ENCODE measurements around the gene CCDC97.
"Not testable (repeated sequence)": the region's sequence is repeated elsewhere in the genome, so short reads cannot be mapped to it uniquely, and the experiment has no call there.

Gene CCDC97

DNA sequence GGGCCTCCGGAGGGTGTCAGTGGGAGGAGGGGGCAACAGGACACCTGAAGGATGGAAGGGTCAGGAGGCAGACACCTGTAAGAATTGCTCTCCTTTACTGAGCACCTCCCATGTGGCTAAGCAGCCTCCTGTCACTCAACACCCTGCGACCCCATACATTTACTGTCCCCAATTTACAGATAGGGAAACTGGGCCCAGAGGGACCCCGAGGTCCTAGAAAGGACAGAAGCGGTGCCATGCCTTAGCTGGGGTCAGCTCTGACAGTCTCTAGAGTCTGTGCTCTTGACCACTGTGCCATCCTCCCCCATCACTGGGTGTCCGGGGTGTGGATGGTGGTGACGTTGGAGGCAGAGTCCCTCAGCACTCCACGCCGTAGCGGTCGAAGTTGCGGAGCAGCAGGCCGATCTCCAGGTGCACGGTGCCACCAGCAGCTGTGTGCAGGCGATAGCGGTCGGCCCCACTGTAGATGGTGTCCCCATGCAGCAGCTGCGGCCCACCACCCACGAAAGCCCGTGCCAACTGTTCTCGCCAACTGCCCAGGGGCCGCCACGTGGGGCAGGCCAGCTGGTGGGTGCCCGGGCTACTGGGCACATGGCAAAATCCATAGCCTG is 44.5 kb downstream of the CCDC97 start:
- intact Hi-C loops (cut with DNase I), result no loop called here
- no peak for DNase-seq

DNA sequence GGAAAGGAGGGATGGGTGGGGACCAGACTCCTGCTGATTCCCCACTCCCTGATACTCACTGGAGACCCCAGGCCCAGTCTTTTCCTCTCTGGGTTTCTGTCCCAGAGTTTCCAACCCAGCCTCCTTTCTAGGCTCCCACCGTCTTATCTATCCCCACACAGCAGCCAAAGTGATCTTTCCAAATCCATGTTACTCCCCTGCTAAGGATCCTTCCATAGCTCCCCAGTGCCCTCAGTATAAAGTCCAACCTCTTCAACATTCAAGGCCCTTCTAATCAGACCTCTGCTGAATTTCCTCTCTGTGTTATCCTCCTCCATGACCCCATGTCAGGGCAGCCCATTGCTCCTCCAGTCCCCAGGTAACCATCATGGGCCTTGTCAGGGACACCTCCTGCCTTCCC is 45.1 kb downstream of the CCDC97 start:
- intact Hi-C loops (cut with DNase I), result no loop called here
- no peak for DNase-seq

DNA sequence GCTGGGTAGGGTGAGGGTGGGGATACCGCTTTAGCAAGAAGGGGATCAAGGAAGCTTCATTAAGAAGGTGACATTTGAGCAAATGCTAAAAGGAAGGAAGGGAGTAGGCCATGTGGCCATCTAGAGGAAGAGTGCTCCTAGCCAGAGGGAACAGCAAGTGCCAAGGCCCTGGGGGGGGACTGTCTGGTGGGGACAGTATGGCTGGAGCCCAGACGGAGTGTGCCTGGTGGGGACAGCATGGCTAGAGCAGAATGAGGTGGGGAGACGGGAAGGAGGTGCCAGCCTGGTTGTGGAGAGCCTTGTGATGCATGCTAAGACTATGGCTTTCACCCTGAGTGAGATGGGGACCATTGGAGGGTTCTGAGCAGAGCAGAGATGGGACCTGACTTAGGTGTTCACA is 45.8 kb downstream of the CCDC97 start:
- DNase-seq, result no peak
- intact Hi-C loops (cut with DNase I), result no loop called here

DNA sequence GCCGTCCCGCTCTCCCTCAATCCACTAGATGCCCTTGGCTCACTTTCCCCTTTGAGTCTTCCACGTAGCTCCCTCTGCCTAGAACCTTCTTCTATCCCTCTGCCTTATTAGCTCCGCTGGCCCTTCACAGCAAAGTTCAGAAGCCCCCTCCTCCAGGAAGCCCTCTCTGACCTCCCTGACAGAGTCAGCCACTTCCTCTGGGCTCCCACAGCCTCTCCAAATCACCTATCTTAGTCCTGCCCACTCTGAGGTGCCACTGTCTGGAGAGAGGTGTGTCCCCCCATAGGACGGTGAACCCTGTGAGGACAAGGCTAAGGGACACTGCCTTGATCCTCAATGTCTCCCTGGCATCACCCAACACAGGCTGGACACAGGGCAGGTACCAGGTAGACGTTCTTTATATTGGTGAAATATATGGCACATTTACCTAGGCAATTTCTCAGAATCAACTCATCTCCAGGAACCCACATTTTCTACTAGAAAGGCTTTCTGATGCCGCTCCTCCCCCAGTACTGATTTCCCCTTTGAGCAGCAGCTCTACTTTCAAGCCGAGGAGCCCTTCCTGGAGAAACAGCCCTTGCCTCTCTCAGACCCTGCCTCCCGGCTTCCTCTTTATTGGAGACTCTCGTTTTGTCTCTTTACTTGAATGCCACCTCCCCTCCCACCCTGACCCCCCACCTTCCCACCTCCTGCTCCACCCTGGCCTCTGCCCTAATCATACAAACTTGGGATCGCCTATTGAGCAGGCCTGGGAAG is 47.2 kb downstream of the CCDC97 start:
- intact Hi-C loops (cut with DNase I), result no loop called here
- no peak for DNase-seq

DNA sequence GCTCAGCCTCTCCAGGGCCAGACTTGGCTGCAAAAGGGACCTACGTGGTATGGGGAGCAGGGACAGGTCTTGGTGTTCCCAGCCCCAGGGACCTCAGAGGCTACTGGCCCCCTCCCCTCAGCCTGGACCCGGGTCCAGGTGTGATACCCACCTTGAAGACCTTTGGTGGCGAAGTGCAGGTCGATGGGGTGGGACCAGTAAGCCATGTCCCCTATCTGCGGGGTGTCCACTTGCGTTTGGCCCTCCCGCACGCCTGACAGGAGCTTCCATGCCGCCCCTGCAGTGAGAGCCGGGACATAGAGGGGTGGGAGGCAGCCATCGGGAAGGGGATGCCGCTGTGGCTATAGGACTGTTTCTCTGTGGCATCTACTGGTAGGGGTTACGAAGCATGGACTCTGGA is 47.8 kb downstream of the CCDC97 start:
- no peak for DNase-seq
- intact Hi-C loops (cut with DNase I), result no loop called here

DNA sequence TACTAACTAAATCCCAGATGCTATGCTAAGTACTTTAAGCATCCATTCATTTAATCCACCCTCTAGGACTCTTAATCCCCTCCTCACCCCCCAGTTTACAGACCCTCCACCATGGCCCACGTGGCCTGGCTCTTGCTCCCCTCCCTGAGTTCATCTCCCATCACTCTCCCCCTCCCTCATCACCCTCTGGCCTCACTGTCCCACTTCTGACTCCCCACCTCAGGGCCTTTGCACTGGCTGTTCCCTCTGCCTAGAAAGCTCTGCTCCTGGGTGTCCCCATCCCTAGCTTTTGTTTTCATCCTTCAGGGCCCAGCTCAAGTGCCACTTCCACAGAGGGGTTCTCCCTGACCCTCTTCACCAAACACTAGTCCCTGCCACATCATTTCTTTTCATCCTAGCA is 49.8 kb downstream of the CCDC97 start:
- intact Hi-C loops (cut with DNase I), result loop anchor here (5.0 kb wide), 1 partner anchor 38 kb away; the partner anchor contains the start of genes BCKDHA and EXOSC5

DNA sequence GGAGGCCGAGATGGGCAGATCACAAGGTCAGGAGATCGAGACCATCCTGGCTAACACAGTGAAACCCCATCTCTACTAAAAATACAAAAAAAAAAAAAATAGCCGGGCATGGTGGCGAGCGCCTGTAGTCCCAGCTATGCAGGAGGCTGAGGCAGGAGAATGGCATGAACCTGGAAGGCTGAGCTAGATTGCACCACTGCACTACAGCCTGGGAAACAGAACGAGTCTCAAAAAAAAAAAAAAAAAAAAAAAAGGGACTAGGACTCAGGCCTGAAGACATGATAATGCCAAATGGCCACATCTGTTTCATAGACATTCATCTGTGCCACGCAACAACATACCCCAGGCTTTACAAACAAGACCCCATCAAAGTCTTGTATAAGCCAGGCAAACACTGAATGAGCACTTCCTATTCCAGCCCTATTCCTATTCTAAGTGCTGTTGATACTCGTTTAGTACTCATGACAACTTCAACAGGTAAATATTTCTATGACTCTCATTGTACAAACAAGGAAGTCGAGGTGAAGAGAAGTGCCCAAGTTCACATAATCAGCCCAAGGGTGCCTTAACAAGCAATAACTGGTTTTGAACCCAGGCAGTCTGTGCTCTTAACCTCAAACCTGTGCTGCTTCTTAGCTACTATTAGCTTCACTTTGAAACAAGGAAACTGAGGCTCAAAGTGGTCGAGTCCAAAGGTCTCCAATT is 52.3 kb downstream of the CCDC97 start:
- DNase-seq, result no peak
- intact Hi-C loops (cut with DNase I), result loop anchor here (5.0 kb wide), 1 partner anchor 35 kb away; the partner anchor contains the start of genes BCKDHA and EXOSC5

More for the DNA sequence above, 49.8 kb downstream of the CCDC97 start:
- no peak for DNase-seq

DNA sequence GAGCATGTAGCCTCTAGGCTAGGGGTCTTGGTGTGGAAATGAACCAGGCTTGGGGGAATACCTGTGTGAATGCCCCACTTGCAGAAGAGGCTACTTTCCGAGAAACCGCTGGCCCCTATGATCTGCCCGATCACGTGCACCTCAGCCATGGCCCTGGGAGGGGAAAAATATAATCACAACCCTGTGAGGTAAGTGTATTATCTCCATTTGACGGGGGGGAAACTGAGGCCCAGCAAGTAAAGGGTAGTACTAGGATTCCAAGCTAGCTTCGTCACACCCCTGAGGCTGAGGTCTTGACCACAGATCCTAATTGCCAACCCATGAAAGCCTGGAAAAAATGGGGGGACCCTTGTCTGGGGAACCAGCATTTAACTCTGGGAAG is 53.4 kb downstream of the CCDC97 start:
- no peak for DNase-seq
- intact Hi-C loops (cut with DNase I), result loop anchor here (5.0 kb wide), 1 partner anchor 34 kb away; the partner anchor contains the start of genes BCKDHA and EXOSC5

DNA sequence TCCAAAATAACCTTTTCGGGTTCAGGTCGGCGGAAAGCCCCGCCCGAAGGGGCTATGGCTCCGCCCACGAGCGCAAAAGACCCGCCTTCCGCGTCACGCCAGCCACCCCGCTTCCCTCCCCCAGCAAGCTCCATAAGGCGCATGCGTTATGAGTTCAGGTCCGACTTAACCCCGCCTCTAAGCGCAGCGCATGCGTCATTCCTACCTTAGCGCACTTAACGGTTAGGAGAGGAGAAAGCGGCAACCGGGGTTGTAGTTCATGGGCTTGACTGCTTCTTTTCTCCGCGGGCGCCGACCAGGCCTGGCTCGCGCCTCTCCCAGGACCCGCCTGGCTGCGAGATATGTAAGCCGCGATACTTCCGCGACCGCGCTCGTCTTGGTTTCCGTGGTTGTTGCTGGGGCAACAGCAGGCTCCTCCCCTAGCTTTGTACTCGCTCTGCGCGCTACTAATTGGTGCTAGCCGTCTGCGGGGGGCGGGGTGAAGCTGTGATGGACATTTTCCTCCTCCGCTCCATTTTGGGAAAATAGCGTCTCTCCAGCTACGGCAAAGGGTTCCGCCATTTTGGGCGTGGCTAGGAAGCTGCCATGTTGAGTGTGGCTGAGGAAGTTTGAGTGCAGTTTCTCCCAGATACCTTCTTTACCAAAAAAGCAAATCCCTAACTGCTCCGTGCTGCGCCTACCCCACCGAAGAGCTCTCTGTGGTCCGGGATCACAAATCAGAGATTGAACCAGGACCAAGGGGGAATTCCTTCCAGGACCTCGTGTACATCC is 54.0 kb downstream of the CCDC97 start, which contains the start of gene B9D2:
TSS of gene B9D2 (minus strand) at position 397 of the 771 bp plus-strand sequence. CDS start 630 bp downstream, outside the sequence.
- peak; percentile 95 to 99 (median 98) for DNase-seq
- intact Hi-C loops (cut with DNase I), result loop anchor here (5.0 kb wide), 1 partner anchor 33 kb away; the partner anchor contains the start of genes BCKDHA and EXOSC5

DNA sequence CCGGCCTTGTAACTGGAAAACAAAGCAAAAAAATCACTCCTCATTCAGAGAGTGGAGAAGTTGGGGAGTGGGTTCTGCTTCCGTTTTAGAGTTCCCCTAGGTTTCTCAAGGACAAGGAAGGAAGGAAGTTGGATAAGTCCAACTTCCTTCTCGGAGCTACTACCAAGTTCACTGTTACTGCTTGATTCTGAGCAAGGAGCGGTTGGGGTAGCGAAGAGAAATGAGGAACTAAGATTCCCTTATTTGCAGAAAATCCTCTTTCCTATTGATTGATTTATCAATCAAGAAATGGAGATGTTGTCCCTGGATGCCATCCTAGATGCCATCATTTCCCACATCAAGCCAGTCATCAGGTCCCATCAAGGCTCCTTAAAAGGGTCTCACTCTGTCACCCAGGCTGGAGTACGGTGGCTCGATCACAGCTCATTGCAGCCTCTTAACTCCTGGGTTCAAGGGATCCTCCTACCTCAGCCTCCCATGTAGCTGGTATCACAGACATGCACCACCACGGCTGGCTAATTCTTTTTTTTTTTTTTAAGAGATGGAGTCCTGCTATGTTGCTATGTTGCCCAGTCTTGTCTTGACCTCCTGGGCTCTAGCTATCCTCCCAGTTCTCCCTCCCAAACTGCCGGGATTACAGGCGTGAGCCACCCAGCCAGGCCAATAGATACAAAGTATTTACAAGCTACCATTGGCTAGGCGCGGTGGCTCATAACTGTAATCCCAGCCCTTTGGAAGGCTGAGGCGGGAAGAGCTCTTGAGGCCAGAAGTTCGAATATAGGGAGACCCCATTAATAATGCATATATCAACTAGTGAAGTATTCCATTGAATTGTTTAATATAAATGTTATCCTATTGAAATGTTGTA is 54.8 kb downstream of the CCDC97 start:
- DNase-seq, result peak in 1 of 42 donors; percentile 46
- intact Hi-C loops (cut with DNase I), result loop anchor here (5.0 kb wide), 1 partner anchor 33 kb away; the partner anchor contains the start of genes BCKDHA and EXOSC5

DNA sequence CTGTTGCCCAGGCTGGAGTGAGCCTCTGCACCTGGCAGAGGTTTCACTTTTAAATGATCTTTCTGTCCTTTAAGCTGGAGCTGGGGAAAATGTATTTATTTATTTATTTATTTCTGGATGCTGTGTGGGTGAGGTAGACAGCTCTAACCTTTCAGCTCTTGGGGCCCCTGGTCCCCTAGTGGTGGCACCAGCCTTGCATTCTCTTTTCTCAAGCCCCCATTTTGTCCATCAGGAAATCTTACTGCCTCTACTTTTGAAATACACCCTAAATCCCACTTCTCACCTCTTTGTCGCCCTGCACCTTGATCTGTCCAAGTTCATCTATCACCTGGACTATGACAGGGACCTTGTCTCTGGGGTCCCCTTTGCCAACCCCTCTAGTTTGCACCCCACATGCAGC is 56.1 kb downstream of the CCDC97 start:
- DNase-seq, result no peak
- intact Hi-C loops (cut with DNase I), result no loop called here

DNA sequence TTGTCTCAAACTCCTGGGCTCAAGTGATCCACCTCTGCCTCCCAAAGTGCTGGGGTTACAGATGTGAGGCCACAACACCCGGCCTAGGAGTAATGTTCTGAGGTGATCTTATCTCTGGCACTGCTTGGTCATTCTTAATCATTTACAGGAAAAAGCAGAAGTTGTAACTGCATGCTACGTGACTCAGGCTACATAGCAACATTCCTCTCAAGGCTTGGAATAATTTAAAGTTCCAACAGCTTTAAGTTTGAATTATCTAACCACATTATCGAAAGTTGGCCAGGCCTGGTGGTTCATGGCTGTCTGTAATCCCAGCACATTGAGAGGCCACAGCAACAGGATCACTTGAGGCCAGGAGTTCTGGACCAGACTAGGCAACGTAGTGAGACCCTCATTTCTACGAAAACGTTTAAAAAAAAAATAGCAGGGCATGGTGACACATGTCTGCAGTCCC is 57.9 kb downstream of the CCDC97 start:
- DNase-seq, result no peak
- intact Hi-C loops (cut with DNase I), result no loop called here

DNA sequence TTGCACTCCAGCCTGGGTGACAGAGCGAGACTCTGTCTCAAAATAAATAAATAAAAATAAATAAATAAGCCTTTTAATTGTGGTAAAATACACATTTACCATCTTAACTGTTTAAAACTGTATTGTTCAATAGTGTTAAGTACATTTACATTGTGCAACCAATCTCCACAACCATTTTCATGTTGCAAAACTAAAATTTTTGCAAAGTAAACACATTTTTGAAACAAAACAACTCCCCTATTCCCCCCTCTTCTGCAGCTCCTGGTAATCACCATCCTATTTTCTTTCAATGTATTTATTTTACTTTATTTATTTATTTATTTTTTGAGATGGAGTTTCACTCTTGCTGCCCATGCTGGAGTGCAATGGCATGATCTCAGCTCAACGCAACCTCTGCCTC is 59.8 kb downstream of the CCDC97 start:
- no peak for DNase-seq
- intact Hi-C loops (cut with DNase I), result no loop called here

DNA sequence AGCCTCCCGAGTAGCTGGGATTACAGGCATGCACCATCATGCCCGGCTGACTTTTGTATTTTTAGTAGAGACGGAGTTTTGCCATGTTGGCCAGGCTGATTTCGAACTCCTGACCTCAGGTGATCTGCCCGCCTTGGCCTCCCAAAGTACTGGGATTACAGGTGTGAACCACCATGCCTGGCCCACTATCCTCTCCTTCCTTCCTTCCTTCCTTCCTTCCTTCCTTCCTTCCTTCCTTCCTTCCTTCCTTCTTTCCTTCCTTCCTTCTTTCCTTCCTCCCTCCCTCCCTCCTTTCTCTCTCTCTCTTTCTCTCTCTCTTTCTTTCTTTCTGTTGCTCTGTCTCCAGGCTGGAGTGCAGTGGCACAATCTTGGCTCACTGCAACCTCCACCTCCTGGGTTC is 61.1 kb downstream of the CCDC97 start:
- DNase-seq; intact Hi-C loops (cut with DNase I): not testable (repeated sequence)

DNA sequence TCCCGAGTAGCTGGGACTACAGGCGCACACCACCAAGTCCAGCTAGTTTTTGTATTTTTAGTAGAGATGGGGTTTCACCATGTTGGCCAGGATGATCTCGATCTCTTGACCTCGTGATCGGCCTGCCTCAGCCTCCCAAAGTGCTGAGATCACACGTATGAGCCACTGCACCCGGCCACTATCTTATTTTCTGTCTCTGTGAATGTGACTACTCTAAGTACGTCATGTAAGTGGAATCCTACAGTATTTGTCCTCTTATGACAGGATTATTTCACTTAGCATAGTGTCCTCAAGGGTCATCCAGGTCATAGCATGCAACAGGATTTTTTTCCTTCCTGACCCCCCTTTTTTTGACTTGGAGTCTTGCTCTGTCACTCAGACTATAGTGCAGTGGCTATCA is 61.6 kb downstream of the CCDC97 start:
- DNase-seq, result no peak
- intact Hi-C loops (cut with DNase I), result no loop called here

DNA sequence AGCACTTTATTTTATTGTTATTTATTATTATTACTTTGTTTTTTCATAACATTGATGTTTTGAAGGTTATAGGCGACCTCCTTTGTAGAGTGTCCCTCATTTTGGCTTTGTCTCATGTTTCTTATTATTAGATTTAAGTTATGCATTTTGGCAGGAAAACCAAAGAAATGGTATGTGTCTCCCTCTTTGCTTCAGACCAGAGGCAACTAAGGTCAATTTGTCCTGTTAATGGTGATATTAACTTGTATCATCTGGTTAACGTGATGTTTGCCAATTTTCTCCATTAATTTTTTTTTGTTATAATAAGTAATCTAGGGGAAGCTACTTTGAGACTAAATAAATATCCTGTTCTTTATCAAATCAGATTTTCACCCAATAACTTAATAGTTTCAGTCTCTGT is 62.5 kb downstream of the CCDC97 start:
- DNase-seq, result no peak
- intact Hi-C loops (cut with DNase I), result no loop called here

DNA sequence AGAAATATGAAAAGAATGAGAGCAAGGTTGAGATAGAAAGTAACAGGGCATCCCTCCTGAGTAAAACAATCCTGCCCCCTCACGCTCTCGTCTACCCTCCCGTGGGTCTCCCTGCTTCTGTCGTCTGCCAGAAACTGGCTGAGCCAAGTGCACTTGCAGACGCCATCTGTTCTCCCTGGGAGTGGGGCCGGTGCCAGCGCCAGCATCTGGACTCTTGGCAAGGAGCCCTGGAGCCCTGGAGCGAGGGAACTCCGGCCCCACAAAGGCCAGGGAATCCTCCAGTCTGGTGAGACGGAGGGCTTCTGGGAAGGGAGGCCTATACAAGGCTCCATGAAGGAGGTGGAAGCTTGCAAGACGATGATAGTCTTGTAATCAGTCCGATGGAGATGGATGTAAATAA is 64.0 kb downstream of the CCDC97 start:
- peak; percentile 57 to 92 (median 84) for DNase-seq
- intact Hi-C loops (cut with DNase I), result no loop called here

Measured in head of caudate nucleus (tissue), 42 donors.